Heart left ventricle (tissue), 16 donors: ENCODE measurements around the gene CSTF2T. TPM values are rescaled to one million over a fixed set of nuclear protein-coding genes. Genes with fewer than 3 reads are reported as not detected.

Experiments used
- ATAC-seq, 4 donors: fragments of 200-7000 bp; cut with Tn5 transposase; one replicate each; pipeline ENCODE4 v1.9.1; 2020 to 2022; ENCODE audit warnings: moderate library complexity in 4 of 4, mild to moderate bottlenecking in 3 of 4, moderate number of reproducible peaks in 1 of 4
- DNase-seq, 5 donors: peaks; one replicate each; pipeline ENCODE4 v3.0.0-alpha.2; 2020
- H3K27ac ChIP-seq, 12 donors: fragments of 200-600 bp; sonication (generic) in 4 of 12; one replicate each; pipeline versions ENCODE4 v1.5.0 to v1.8.0; 2016 to 2022; ENCODE audit warnings: mild to moderate bottlenecking in 2 of 12
- H3K27me3 ChIP-seq, 9 donors: fragments of 200-600 bp; sonication (generic) in 2 of 9; one replicate each; pipeline versions ENCODE4 v1.5.1 to v1.8.0; 2016 to 2022; ENCODE audit warnings: mild to moderate bottlenecking in 3 of 9
- H3K36me3 ChIP-seq, 9 donors: fragments of 200-600 bp; sonication (generic) in 2 of 9; one replicate each; pipeline versions ENCODE4 v1.5.0 to v1.8.0; 2018 to 2022; ENCODE audit warnings: mild to moderate bottlenecking in 2 of 9
- H3K4me1 ChIP-seq, 12 donors: fragments of 200-600 bp; sonication (generic) in 4 of 12; one replicate each; pipeline versions ENCODE4 v1.5.0 to v1.8.0; 2016 to 2022; ENCODE audit warnings: mild to moderate bottlenecking in 3 of 12
- H3K4me3 ChIP-seq, 12 donors: fragments of 200-600 bp; sonication (generic) in 4 of 12; one replicate each; pipeline versions ENCODE4 v1.5.0 to v1.8.0; 2017 to 2022; ENCODE audit warnings: mild to moderate bottlenecking in 9 of 12, moderate library complexity in 4 of 12
- H3K9me3 ChIP-seq, 12 donors: fragments of 200-600 bp; sonication (generic) in 4 of 12; one replicate each; pipeline versions ENCODE4 v1.5.0 to v1.8.0; 2016 to 2022; ENCODE audit warnings: mild to moderate bottlenecking in 1 of 12
- CTCF ChIP-seq, 12 donors: fragments of 200-600 bp; sonication (generic) in 4 of 12; IDR thresholded peaks; one replicate each; pipeline versions ENCODE4 v1.5.0 to v1.8.0; 2018 to 2022; ENCODE audit warnings: antibody characterized with exemption in 12 of 12, mild to moderate bottlenecking in 5 of 12
- POLR2A ChIP-seq, 2 donors: fragments of 450-650 bp; IDR thresholded peaks; one replicate each; pipeline ENCODE4 v1.6.1; 2017; ENCODE audit warnings: antibody characterized with exemption in 2 of 2, mild to moderate bottlenecking in 2 of 2, moderate library complexity in 2 of 2
- WGBS, 4 donors: extraction: QIAGEN DNeasy Blood & Tissue Kit in 2 of 4; methylation state at CpG; one replicate each; pipeline versions ENCODE4 v1.1.5 to v1.1.7; 2013 to 2018; 5-methylcytosine and 5-hydroxymethylcytosine counted together
- intact Hi-C, 10 donors: fragments of 100-400 bp; cut with DNase I; formaldehyde crosslinking; loops; one replicate each; pipeline versions ENCODE4 v1.11.1 to v1.14.2; 2022
- polyA plus RNA-seq, 2 donors: library from polyadenylated mRNA; stranded (reverse); fragments of 200-250 nt; gene quantifications; one replicate each; pipeline ENCODE4 v1.2.3, GENCODE V29; 2013
- total RNA-seq, 9 donors: library from RNA; depleted of rRNA in 2 of 9; stranded (reverse); fragments of >200 nt in 2 of 9; fragmentation: NEBNext Ultra II Directional in 3 of 9; extraction: Animal tissue kit (Norgen Biotek cat#: 25700) in 3 of 9; gene quantifications; one replicate each; pipeline versions ENCODE4 v1.1.0 to v1.2.4, GENCODE V29; 2016 to 2023
- donor health status: ischemic (EF 13 %, LVEDD 7.1; RV severe dilation, severe dysfunction).
- donor health status: healthy with polysubstance abuse.
- donor health status: DM: no; HTN: yes; CAD: no.
- donor health status: DM: no; HTN: no; CAD: no.
- donor health status: ischemic (EF 25% LVEDD 6.9; RV normal size, moderate dysfunction).
- donor health status: ischemic (EF 25% LVEDD 5.7; RV mildly dilated, moderate dysfunction).
- donor health status: healthy.
- donor health status: DM: yes; HTN: yes; CAD: no.
- donor health status: ischemic (EF 35%, LVEDD 5.7; RV mildly dilated, moderate dysfunction).
- donor health status: nonischemic (EF 11% LVEDD 7.7; RV severe dilation, severe dysfunction).
- donor health status: DM: yes; HTN: yes; CAD: no.
- donor health status: PGD.
- donor health status: ischemic (EF 29% LVEDD 5.4; RV normal size, mild dysfunction).
- donor health status: nonischemic (EF 23%, LVEDD 6.1; RV moderate dilation, normal function).

CSTF2T gene
- total and polyA plus RNA-seq, 11 donors: 10.6 to 27.4 (median 21.5) TPM

GRCh38 chr10:51698473-51699063 lies 827 bp downstream of the CSTF2T start:
- H3K4me1 ChIP-seq: peaks cover 7 to 61% (median 44%) of the 10 kb centered on the region in 12 donors
- ATAC-seq: peak in 1 of 4 donors; percentile 6

GRCh38 chr10:51696251-51696650 lies 3.1 kb downstream of the CSTF2T start:
- intact Hi-C loops: no loop called here
- peaks cover 7 to 62% (median 44%) of the 10 kb centered on the region in 12 donors for H3K4me1 ChIP-seq
- TF ChIP-seq CTCF (IDR thresholded peaks at IDR 0.05): no peak
- TF ChIP-seq POLR2A (IDR thresholded peaks at IDR 0.05): no peak
- H3K27ac ChIP-seq: peak overlapping the region in 1 of 12 donors; percentile 30
- WGBS, 4 donors: 61 to 84% (median 67%) methylated on average over 1 of the region's 1 CpG
- no peak for ATAC-seq
- H3K9me3 ChIP-seq: no peaks in the 10 kb centered on the region
- H3K4me3 ChIP-seq: no peak overlapping the region
- peaks cover 0 to 22% (median 10%) of the 10 kb centered on the region in 9 donors for H3K36me3 ChIP-seq
- H3K27me3 ChIP-seq: no peaks in the 10 kb centered on the region
- no peak for DNase-seq

More at GRCh38 chr10:51698473-51699063, 827 bp downstream of the CSTF2T start:
- Histone ChIP-seq H3K9me3 (no peaks in the 10 kb centered on the region), H3K36me3 (peaks cover 0 to 22% (median 10%) of the 10 kb centered on the region in 9 donors), H3K4me3 (peak overlapping the region; percentile 58 to 93 (median 74)), H3K27me3 (no peaks in the 10 kb centered on the region), H3K27ac (peak overlapping the region in 11 of 12 donors; percentile 88 to 98 (median 95))
- 79 to 81% (median 80%) methylated on average over 6 to 8 of the region's 8 CpGs for WGBS, 4 donors
- TF ChIP-seq POLR2A (IDR thresholded peaks at IDR 0.05): no peak
- no peak for TF ChIP-seq CTCF (IDR thresholded peaks at IDR 0.05)
- DNase-seq: peak in 1 of 5 donors; percentile 24
- intact Hi-C loops: no loop called here

GRCh38 chr10:51694086-51694768 lies 5.2 kb downstream of the CSTF2T start:
- Histone ChIP-seq H3K4me1 (peaks cover 7 to 53% (median 41%) of the 10 kb centered on the region in 12 donors), H3K4me3 (no peak overlapping the region), H3K36me3 (peaks cover 0 to 22% (median 10%) of the 10 kb centered on the region in 9 donors), H3K27me3 (no peaks in the 10 kb centered on the region), H3K9me3 (no peaks in the 10 kb centered on the region), H3K27ac (peak overlapping the region in 4 of 12 donors; percentile 1 to 40 (median 16))
- ATAC-seq: no peak
- TF ChIP-seq CTCF (IDR thresholded peaks at IDR 0.05): no peak
- TF ChIP-seq POLR2A (IDR thresholded peaks at IDR 0.05): no peak
- no peak for DNase-seq
- intact Hi-C loops: no loop called here
- WGBS, 4 donors: 64 to 80% (median 67%) methylated on average over 5 of the region's 5 CpGs

GRCh38 chr10:51691135-51691534 lies 8.3 kb downstream of the CSTF2T start:
- ATAC-seq (peak in 2 of 4 donors; percentile 34 to 45), DNase-seq (no peak)
- intact Hi-C loops: no loop called here

More at GRCh38 chr10:51691135-51691534, 8.3 kb downstream of the CSTF2T start:
- H3K36me3 ChIP-seq: peaks cover 0 to 8% (median 0%) of the 10 kb centered on the region in 9 donors
- H3K4me1 ChIP-seq: peaks cover 0 to 25% (median 14%) of the 10 kb centered on the region in 12 donors
- H3K27me3 ChIP-seq: no peaks in the 10 kb centered on the region
- H3K27ac ChIP-seq: no peak overlapping the region
- TF ChIP-seq CTCF (IDR thresholded peaks at IDR 0.05) (no peak), POLR2A (IDR thresholded peaks at IDR 0.05) (no peak)
- no peaks in the 10 kb centered on the region for H3K9me3 ChIP-seq
- no peak overlapping the region for H3K4me3 ChIP-seq
- WGBS, 4 donors: 21 to 34% (median 31%) methylated on average over 4 of the region's 4 CpGs
